HG02588 (cell line): ENCODE measurements around the gene JOSD2.

Source experiments
- ATAC-seq: cut with Tn5 transposase; IDR thresholded peaks from one replicate; pipeline ENCODE4 v1.9.1; 2021; ENCODE audit warnings: mild to moderate bottlenecking, moderate library complexity; ENCODE audit not compliant: unreplicated experiment

Gene JOSD2

GRCh38 chr19:50496189-50497021 lies 14.6 kb downstream of the JOSD2 start:
- ATAC-seq = no peak

GRCh38 chr19:50495020-50495531 lies 15.9 kb downstream of the JOSD2 start:
- no peak for ATAC-seq

GRCh38 chr19:50494186-50495019 lies 16.6 kb downstream of the JOSD2 start:
- no peak for ATAC-seq

GRCh38 chr19:50493171-50493570 lies 17.8 kb downstream of the JOSD2 start:
- ATAC-seq = no peak

- no peak for ATAC-seq
These were observed 18.5 kb downstream of the JOSD2 start for GRCh38 chr19:50492303-50493052.

- ATAC-seq = no peak
These were observed 20.0 kb downstream of the JOSD2 start for GRCh38 chr19:50490991-50491472.

- no peak for ATAC-seq
These were observed 20.6 kb downstream of the JOSD2 start for GRCh38 chr19:50490411-50490811.

- ATAC-seq = no peak
These were observed 21.5 kb downstream of the JOSD2 start for GRCh38 chr19:50489461-50490011.

GRCh38 chr19:50488389-50489194 lies 22.4 kb downstream of the JOSD2 start:
- no peak for ATAC-seq

- ATAC-seq = no peak
These were observed 24.0 kb downstream of the JOSD2 start for GRCh38 chr19:50486823-50487515.

- no peak for ATAC-seq
These were observed 25.6 kb downstream of the JOSD2 start for GRCh38 chr19:50485284-50485955.

GRCh38 chr19:50482916-50483315 lies 28.1 kb downstream of the JOSD2 start:
- ATAC-seq = no peak

GRCh38 chr19:50482271-50482855 lies 28.6 kb downstream of the JOSD2 start:
- ATAC-seq = no peak

GRCh38 chr19:50481351-50482149 lies 29.4 kb downstream of the JOSD2 start:
- no peak for ATAC-seq

- ATAC-seq = no peak
These were observed 30.5 kb downstream of the JOSD2 start for GRCh38 chr19:50480281-50481111.

GRCh38 chr19:50479761-50480251 lies 31.2 kb downstream of the JOSD2 start:
- ATAC-seq = no peak
